ENCODE measurements around the gene AGBL1.

AGBL1 gene

DNA sequence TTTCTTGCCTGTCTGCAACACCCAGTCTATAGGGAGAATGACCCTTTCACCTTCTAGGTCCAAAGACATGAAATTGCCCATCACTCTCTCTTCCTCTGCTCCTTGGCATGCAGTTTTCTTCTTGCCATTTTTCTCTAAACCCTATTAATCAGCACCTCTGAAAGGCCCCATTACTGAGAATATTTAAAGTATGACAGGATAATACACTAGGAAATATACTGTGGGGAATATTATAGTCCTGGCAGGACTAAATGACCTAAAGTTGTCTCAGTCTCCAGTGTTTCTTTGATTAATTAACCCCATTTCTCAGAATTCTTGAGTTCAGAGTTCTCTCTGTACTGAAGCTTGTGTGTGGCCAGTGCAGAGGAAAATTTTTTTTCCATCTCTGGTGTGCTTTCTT is 730.7 kb downstream of the AGBL1 start:
- no peak for DNase-seq (ENCODE audit: low read depth)
- no peak for TF ChIP-seq CTCF (IDR thresholded peaks at IDR 0.05; ENCODE audit: insufficient read depth, low read depth, low read length, missing control alignments)
- no peak overlapping the region for H3K4me3 ChIP-seq (ENCODE audit: low read depth, low read length)

- TF ChIP-seq CTCF (IDR thresholded peaks at IDR 0.05; ENCODE audit: insufficient read depth, low read depth, low read length, missing control alignments): no peak
- DNase-seq (ENCODE audit: low read depth): no peak
- H3K4me3 ChIP-seq (ENCODE audit: low read depth, low read length): no peak overlapping the region
These were observed 734.2 kb downstream of the AGBL1 start for GRCh38 chr15:86813892-86814291.

GRCh38 chr15:86829245-86829644 is 749.6 kb downstream of the AGBL1 start:
- no peak overlapping the region for H3K4me3 ChIP-seq (ENCODE audit: low read depth, low read length)
- no peak for TF ChIP-seq CTCF (IDR thresholded peaks at IDR 0.05; ENCODE audit: insufficient read depth, low read depth, low read length, missing control alignments)
- DNase-seq (ENCODE audit: low read depth): no peak

DNA sequence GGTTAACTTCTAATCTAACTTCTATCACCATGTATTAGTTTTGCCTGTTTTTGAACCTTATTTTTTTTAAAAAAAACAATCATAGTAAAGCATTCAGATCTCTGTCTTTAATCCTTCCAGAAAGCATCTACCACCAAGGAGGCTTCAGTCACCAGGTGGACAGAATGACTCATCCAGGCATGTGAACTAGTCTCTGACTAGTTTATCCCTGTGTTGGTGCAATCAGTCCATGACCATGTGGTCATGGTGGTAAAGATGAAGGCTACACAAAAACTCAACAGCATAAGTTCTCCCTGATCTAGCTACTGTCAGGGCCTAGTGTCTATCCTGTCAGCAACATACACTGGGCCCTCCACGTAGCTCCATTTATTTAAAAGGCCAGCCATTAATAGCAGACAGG is 750.6 kb downstream of the AGBL1 start:
- DNase-seq (ENCODE audit: low read depth): no peak
- no peak overlapping the region for H3K4me3 ChIP-seq (ENCODE audit: low read depth, low read length)
- TF ChIP-seq CTCF (IDR thresholded peaks at IDR 0.05; ENCODE audit: insufficient read depth, low read depth, low read length, missing control alignments): no peak

DNA sequence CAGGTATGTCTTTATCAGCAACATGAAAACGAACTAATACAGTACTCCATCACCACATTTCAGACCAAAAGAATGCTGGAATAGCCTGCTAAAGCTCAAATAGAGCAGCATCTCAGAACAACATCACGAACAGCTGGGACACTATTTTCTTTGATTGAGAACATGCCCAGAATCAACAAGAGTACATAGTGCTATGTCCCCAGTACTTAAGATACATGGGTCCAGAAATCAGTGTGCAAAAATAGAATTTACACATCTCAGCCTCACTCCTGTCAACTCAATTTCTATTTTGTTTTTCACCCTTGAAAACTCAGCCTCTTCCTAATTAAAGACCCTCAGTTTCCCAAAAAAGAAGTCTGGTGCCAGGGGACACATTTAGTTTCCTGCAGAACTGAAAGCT is 753.9 kb downstream of the AGBL1 start:
- DNase-seq (ENCODE audit: low read depth): no peak
- no peak overlapping the region for H3K4me3 ChIP-seq (ENCODE audit: low read depth, low read length)
- TF ChIP-seq CTCF (IDR thresholded peaks at IDR 0.05; ENCODE audit: insufficient read depth, low read depth, low read length, missing control alignments): no peak

GRCh38 chr15:86834115-86834863 is 754.6 kb downstream of the AGBL1 start:
- no peak for TF ChIP-seq CTCF (IDR thresholded peaks at IDR 0.05; ENCODE audit: insufficient read depth, low read depth, low read length, missing control alignments)
- no peak for DNase-seq (ENCODE audit: low read depth)
- H3K4me3 ChIP-seq (ENCODE audit: low read depth, low read length): no peak overlapping the region
